NK-92 (cell line): ENCODE data around the gene HDLBP.

Experiments used
- DNase-seq: peaks from one replicate; lab custom pipeline; 2025; ENCODE audit not compliant: unreplicated experiment; lab: John Stamatoyannopoulos, UW

HDLBP gene

GRCh38 chr2:241214209-241214608, 101.3 kb downstream of the HDLBP start:
- no peak for DNase-seq

GRCh38 chr2:241213567-241213966, 101.9 kb downstream of the HDLBP start:
- DNase-seq = no peak

DNA sequence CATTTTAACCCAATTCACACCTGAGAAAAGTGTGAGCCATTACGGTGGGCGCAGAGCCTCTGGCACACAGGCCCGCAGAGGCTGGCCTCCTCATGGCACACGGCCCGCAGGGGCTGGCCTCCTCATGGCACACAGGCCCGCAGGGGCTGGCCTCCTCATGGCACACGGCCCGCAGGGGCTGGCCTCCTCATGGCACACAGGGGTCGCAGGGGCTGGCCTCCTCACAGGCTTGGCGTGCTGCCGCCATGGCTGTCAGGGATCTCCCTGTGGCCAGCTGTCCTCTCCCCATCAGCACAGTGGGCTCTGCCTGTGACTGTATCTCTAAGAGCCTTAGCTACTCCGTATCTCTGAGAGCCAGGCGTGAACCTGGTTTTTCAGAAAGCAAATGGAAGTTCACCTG, 102.4 kb downstream of the HDLBP start:
- no peak for DNase-seq

- no peak for DNase-seq
These were observed 104.2 kb downstream of the HDLBP start for GRCh38 chr2:241211276-241211675.

GRCh38 chr2:241209271-241209670, 106.2 kb downstream of the HDLBP start:
- DNase-seq = no peak

- no peak for DNase-seq
These were observed 107.4 kb downstream of the HDLBP start for GRCh38 chr2:241208058-241208457.

GRCh38 chr2:241207641-241208040, 107.8 kb downstream of the HDLBP start:
- DNase-seq = no peak

DNA sequence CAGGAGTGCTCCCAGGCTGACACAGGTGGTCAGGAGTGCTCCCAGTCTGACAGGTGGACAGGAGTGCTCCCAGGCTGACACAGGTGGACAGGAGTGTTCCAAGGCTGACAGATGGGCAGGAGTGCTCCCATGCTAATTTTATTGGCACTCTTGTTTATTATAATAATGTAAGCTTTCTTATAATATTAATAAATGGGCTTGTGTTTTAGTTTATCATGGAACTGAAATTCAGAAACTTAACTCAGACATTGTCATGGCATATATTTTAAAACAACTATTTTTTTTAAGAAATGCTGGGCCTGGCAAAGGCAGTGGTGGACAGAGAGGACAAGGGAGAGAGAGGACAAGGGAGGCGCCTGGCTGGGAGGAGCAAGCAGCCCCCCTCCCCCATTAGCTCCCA, 108.3 kb downstream of the HDLBP start:
- DNase-seq = no peak

- DNase-seq = no peak
These were observed 110.4 kb downstream of the HDLBP start for GRCh38 chr2:241205086-241205485.

- no peak for DNase-seq
These were observed 111.0 kb downstream of the HDLBP start for GRCh38 chr2:241204490-241204889.

DNA sequence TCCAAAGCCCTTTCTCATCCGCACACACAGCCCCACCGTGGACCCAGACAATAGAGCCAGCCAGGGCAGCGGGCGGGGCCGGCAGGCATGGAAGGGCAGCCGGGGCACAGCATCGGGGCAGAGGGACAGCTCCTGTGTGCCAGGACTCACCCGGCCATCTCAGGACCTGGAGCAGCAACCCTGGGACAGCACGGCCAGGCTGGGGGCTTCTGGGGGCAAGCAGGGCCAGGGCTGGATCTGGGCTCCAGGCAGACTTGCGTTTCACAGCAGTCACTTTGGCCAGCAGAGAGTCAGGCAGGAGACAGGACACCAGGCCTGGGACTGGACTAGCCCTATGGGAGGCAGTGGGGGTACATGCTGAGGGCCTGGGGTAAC, 111.5 kb downstream of the HDLBP start:
- DNase-seq = no peak

GRCh38 chr2:241203218-241204009, 112.1 kb downstream of the HDLBP start:
- no peak for DNase-seq

DNA sequence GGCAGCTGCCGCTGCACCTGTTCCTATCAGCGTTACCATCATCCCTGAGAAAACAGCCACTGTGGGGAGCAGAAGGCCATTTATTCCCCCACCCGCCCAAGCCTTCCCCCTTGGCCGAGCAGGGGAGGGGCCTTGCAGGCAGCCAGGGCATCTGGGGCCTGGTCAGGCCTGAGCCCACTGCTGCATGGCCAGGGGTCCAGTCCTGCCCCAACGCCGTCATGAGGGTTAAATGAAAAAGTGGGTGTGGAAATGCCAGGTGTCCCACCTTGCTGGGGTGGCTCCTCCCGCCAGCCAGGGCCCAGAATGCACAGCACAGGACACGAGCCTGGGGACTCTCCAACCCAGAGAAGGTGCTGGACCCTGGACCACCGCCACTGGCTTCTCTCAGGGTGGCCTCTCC, 112.8 kb downstream of the HDLBP start:
- DNase-seq = no peak

GRCh38 chr2:241202268-241202585, 113.2 kb downstream of the HDLBP start:
- no peak for DNase-seq

GRCh38 chr2:241201445-241202267, 113.8 kb downstream of the HDLBP start:
- no peak for DNase-seq

GRCh38 chr2:241200822-241201395, 114.6 kb downstream of the HDLBP start:
- no peak for DNase-seq

- DNase-seq = no peak
These were observed 115.3 kb downstream of the HDLBP start for GRCh38 chr2:241199897-241200821.

GRCh38 chr2:241199286-241199685, 116.2 kb downstream of the HDLBP start:
- no peak for DNase-seq

- no peak for DNase-seq
These were observed 116.8 kb downstream of the HDLBP start for GRCh38 chr2:241198381-241199279.

- DNase-seq = no peak
These were observed 117.5 kb downstream of the HDLBP start for GRCh38 chr2:241197947-241198346.
